HG03575 (cell line): ENCODE results near the gene COL15A1.
"Not testable (repeated sequence)": the region's sequence is repeated elsewhere in the genome, so short reads cannot be mapped to it uniquely, and the experiment has no call there.

Experiments used
- ATAC-seq: cut with Tn5 transposase; IDR thresholded peaks from one replicate; pipeline ENCODE4 v1.9.1; 2021; ENCODE audit not compliant: unreplicated experiment, insufficient number of reproducible peaks, low FRiP score; ENCODE audit errors: extremely low read depth

The COL15A1 gene

GRCh38 chr9:99076483-99077171 lies 132.9 kb downstream of the COL15A1 start:
- no peak for ATAC-seq

GRCh38 chr9:99078717-99079116 lies 135.0 kb downstream of the COL15A1 start:
- no peak for ATAC-seq

DNA sequence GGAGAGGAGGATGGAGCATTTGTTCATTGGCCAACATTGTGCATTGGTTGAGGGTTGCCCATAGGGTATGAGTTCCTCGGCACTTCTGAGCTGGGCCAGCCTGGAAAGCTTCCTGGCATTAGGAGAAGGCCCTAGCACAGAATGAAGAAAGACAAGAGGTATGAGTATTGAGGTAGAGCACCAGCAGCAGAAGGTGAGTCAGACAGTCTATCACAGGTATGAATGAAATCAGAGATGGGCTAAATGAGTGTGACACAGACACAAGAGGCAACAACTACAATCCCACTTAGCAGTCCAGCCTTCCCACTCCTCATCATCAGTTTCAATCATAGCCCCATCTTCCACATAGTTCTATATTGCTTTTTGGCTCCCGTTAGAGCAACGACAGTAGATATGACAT lies 135.8 kb downstream of the COL15A1 start:
- no peak for ATAC-seq

GRCh38 chr9:99083051-99083450 lies 139.3 kb downstream of the COL15A1 start:
- no peak for ATAC-seq

DNA sequence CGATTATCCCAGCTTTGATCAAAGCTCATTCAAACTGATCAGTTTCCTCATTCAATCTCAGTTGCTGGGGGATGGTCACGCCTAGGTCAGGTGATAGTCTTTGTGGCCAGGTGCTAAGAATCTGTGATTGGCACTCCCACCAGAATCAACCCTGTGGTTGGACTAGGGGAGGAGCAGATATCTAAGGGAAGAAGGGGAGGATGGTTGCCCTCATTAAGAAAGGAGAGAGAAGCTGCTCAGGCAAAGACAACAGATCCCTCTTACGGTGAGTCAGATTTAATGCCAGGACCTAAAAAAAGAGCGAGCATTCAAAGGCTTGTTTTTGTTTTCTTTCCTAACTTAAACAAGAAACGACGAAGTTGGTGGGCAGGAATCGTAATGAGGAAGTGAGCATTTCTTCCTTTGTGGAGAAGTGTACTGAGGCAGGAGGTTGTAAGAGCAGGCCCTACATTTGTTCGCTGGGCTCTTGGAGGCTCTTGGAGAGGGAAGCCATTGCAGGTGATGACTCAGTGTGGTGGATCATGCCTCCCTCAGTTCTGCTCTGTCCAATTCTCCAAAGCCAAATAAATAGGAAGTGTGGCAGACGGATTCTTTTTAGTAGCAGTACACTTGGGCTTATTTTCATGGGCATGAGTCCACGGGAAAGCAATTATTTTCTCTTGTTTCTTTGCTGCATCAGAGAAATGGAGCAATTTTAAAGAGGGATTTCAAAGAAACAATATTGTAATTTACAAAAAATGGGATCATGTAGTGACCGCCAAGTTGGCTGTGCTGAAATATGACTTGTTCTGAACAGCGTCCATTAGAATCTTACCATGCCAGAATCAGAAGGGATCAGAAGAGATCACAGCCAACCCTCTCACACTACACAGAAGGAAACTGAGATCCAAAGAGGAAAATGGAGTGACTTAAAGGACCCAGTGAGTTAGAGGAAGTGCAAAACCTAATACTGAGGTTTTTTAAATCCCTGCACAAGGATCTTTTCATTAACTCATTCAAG lies 142.5 kb downstream of the COL15A1 start:
- no peak for ATAC-seq

DNA sequence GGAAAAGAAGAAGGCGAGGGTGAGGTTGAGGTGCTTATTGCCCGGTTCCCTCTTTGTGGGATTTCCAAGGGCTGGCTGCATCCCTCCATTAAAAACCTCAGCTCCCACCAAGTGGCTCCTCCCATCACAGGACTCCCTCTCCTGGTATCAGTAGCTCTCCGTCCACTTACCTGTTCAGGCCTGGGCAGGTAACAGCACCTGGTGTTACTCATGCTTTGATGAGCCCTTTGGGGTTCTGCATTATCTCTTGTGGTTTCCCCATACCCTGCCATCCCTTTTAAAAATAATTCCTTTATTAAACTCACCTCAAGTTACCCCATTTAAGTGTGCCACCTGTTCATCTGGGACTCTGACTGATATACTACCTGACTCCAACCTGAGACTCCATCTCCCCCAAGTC lies 143.8 kb downstream of the COL15A1 start:
- ATAC-seq = no peak

- no peak for ATAC-seq
Measured at GRCh38 chr9:99090336-99091130, 146.8 kb downstream of the COL15A1 start.

DNA sequence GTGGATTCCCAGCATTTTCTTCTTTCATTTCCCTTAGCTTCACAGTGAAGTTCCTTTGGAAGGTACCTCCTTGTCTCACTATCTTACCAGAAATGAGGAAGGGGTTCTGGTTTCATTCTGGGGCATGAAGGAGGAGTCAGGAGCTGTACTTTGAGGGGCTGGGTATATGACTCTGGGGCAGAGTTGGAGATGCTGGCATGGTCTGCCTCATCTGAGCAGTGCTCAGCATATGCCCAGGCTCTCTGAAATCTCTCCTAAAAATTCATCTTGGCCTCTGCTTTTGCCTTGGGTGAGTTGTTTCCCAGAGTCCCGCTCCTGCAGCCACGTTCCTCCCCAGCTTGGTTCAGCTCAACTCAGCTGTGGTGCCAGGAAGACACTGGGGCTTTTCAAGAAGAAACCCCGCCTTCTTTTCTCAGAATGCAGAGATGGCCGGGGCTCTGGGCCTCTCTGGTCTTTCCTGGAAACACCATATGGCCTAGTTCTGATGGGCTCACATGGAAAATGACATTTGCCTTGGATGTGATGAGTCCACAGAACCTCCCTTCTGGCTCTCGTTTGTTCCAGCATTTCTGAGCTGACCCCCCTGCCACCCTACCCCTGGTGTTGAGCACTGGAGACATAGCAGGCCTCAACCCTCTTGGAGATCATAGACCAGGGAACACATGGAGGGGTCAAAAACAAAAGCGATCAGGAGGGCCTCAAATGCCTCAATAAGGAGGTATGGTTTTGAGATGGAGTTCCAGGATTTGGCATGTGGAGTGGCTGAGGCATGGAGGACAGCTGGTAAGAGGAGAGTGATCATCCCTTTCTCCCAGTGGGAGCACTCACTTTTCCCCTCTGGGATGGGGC lies 149.2 kb downstream of the COL15A1 start:
- no peak for ATAC-seq

- ATAC-seq = no peak
Measured at GRCh38 chr9:99093492-99093791, 149.7 kb downstream of the COL15A1 start.

DNA sequence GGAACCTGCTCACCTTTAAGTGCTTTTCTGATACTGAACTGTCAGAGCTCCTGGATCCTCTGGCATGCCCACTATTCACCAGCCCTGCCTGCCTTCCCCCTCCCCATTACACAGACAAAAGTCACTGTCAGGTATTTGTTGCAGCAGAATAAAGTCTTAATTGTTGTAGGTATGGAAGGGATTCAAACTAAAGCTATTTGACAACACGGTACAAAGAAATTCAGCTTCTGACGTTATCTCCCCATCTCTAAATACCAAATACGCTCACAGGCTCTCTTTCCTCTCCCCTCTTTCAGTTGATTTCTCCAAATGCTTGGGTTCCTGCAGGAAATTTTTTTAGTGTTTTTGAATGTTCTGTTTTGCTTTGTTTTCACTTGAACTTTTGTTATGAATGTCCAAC lies 151.9 kb downstream of the COL15A1 start:
- no peak for ATAC-seq

GRCh38 chr9:99096409-99096808 lies 152.7 kb downstream of the COL15A1 start:
- ATAC-seq = no peak

- not testable (repeated sequence) for ATAC-seq
Measured at GRCh38 chr9:99099806-99100585, 156.3 kb downstream of the COL15A1 start.

GRCh38 chr9:99101271-99101670 lies 157.6 kb downstream of the COL15A1 start:
- ATAC-seq = no peak

DNA sequence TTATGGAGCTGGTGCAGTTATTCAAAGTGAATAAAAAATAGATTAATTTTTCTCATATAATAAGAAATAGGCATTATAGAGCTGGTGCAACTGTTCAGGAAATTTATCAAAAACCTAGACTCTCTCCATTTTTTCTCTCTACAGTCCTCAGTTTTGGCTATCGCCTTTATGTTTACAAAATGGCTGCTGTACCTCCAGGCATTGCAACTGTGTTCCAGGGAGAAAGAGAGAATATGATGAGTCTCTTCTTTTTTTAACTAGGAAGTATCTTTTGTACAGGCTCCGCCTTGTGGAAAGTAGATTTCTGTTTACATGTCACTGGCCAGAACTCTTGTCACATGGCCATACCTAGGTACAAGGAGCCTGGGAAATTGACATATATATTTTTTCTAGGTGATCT lies 158.1 kb downstream of the COL15A1 start:
- no peak for ATAC-seq

DNA sequence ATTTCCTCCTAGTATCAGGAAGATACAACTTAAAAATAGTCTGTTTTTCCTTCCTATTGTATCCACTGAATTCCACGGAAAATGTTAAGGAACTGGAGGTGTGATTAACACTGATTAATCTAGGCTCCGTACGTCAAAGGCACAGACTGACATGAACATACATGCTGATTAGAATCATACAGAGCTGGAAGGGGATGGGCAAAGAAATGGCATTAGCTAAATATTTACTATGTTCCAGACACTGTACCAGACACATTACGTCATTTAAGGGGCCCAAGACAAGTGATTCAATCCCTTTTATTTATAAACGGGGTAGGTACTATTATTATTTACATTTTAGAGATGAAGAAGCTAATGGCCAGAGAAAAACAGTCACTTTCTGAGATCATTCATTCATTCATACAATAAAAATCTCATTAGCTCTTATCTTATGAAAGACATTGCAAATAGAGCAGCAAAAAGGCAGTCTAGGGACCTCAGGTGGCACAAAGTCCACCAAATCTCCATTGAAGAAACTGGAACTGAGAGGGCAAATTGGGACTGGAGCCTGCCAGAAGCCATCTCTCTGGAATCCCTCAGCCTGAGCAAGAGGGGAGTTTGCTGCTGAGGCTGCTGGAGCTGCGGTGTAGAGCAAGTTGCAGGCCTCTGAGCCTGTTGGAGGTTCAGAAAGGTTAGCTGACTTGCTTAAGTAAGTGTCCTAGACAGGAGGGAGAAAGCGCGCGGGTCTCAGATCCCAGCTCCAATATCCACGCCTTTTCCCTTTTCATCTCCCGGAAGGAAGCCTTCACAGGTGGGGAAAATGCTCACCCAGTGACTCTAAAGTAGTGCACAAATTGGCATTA lies 159.6 kb downstream of the COL15A1 start:
- ATAC-seq = no peak

- ATAC-seq = no peak
Measured at GRCh38 chr9:99103901-99104458, 160.3 kb downstream of the COL15A1 start.
